Ishikawa (cell line): ENCODE results near the gene LRP5.

Source experiments
- CEBPB ChIP-seq: IDR thresholded peaks from 2 replicates; pipeline ENCODE4 v1.6.1; 2012
- CREB1 ChIP-seq: IDR thresholded peaks from 2 replicates; pipeline ENCODE4 v1.6.1; 2012; ENCODE audit warnings: low read depth
- EGR1 ChIP-seq: IDR thresholded peaks from 2 replicates; pipeline ENCODE4 v1.6.1; 2012
- EP300 ChIP-seq: IDR thresholded peaks from 2 replicates; pipeline ENCODE4 v1.6.1; 2012; ENCODE audit warnings: borderline replicate concordance
- FOXM1 ChIP-seq: IDR thresholded peaks from 2 replicates; pipeline ENCODE4 v1.6.1; 2012; ENCODE audit warnings: low read depth, borderline replicate concordance
- NFIC ChIP-seq: IDR thresholded peaks from 2 replicates; pipeline ENCODE4 v1.6.1; 2012
- RAD21 ChIP-seq: IDR thresholded peaks from 2 replicates; pipeline ENCODE4 v1.6.1; 2012; ENCODE audit warnings: low read depth
- TAF1 ChIP-seq: IDR thresholded peaks from 2 replicates; pipeline ENCODE4 v1.6.1; 2012; ENCODE audit warnings: low read depth, mild to moderate bottlenecking
- TCF12 ChIP-seq: IDR thresholded peaks from 2 replicates; pipeline ENCODE4 v1.6.1; 2012; ENCODE audit warnings: low read depth
- YY1 ChIP-seq: IDR thresholded peaks from 2 replicates; pipeline ENCODE4 v1.6.1; 2012; ENCODE audit warnings: low read depth
- TF ChIP-seq, protein P1 (sequence below): IDR thresholded peaks from 2 replicates; pipeline ENCODE4 v1.6.1; 2012
- TF ChIP-seq, protein P2 (sequence below): IDR thresholded peaks from 2 replicates; pipeline ENCODE4 v1.6.1; 2012; ENCODE audit warnings: low read depth, mild to moderate bottlenecking
- TF ChIP-seq, protein P3 (sequence below): IDR thresholded peaks from 2 replicates; pipeline ENCODE4 v1.6.1; 2012

DNA sequence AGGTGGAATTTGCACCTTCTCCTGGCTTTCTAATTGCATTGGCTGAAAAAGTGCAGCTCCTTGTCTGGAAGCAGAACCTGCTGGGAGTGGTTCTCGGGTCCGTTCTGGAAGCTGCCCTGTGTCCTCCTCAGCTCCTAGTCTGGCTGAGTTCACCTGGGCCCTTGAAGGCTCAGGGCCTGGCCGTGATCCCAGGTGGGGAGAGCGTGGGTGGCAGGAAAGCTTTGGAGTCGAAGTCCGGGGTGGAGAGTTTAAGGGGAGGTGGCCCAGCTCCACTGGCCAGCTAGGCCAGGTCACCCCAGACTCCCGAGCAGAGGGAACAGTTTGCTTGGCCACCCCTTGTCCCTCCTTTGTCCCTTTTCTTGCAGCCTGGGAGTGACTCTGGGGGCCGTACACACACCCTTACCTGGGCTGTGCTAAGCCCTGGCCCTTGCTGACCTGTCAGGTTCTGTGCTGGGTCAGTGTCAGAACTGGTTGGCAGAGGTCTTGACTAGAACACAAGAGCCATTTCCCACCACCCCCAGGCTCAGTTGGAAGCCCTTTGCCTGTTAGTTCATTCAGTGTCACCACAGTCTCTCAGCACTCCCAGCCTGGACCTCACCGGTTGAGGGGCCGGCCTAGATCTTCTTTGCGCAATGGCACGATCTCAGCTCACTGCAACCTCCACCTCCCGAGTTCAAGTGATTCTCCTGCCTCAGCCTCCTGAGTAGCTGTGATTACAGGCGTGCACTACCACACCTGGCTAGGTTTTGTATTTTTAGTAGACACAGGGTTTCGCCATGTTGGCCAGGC lies 37.3 kb downstream of the LRP5 start:
- TF ChIP-seq RAD21, result no peak
- TF ChIP-seq, protein P1, sequence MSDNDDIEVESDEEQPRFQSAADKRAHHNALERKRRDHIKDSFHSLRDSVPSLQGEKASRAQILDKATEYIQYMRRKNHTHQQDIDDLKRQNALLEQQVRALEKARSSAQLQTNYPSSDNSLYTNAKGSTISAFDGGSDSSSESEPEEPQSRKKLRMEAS, result no peak
- no peak for TF ChIP-seq NFIC
- TF ChIP-seq TAF1, result no peak
- TF ChIP-seq EGR1, result no peak
- TF ChIP-seq EP300, result no peak
- TF ChIP-seq, protein P2, sequence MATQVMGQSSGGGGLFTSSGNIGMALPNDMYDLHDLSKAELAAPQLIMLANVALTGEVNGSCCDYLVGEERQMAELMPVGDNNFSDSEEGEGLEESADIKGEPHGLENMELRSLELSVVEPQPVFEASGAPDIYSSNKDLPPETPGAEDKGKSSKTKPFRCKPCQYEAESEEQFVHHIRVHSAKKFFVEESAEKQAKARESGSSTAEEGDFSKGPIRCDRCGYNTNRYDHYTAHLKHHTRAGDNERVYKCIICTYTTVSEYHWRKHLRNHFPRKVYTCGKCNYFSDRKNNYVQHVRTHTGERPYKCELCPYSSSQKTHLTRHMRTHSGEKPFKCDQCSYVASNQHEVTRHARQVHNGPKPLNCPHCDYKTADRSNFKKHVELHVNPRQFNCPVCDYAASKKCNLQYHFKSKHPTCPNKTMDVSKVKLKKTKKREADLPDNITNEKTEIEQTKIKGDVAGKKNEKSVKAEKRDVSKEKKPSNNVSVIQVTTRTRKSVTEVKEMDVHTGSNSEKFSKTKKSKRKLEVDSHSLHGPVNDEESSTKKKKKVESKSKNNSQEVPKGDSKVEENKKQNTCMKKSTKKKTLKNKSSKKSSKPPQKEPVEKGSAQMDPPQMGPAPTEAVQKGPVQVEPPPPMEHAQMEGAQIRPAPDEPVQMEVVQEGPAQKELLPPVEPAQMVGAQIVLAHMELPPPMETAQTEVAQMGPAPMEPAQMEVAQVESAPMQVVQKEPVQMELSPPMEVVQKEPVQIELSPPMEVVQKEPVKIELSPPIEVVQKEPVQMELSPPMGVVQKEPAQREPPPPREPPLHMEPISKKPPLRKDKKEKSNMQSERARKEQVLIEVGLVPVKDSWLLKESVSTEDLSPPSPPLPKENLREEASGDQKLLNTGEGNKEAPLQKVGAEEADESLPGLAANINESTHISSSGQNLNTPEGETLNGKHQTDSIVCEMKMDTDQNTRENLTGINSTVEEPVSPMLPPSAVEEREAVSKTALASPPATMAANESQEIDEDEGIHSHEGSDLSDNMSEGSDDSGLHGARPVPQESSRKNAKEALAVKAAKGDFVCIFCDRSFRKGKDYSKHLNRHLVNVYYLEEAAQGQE, result no peak
- no peak for TF ChIP-seq YY1
- TF ChIP-seq CREB1, result no peak
- TF ChIP-seq, protein P3, sequence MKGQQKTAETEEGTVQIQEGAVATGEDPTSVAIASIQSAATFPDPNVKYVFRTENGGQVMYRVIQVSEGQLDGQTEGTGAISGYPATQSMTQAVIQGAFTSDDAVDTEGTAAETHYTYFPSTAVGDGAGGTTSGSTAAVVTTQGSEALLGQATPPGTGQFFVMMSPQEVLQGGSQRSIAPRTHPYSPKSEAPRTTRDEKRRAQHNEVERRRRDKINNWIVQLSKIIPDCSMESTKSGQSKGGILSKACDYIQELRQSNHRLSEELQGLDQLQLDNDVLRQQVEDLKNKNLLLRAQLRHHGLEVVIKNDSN, result no peak
- TF ChIP-seq FOXM1, result no peak
- no peak for TF ChIP-seq TCF12
- no peak for TF ChIP-seq CEBPB
